ENCODE results near the gene XYLT1.
"Not testable (repeated sequence)": the region's sequence is repeated elsewhere in the genome, so short reads cannot be mapped to it uniquely, and the experiment has no call there.

XYLT1 gene

GRCh38 chr16:17470908-17471718 is at the start of gene XYLT1:
Gene XYLT1, minus strand, starts transcription at chr16:17470960. Its CDS starts 164 bp downstream, at chr16:17470796.
- DNase-seq (ENCODE audit: low read depth in 2 of 3, low spot score in 2 of 3): no peak

- DNase-seq (ENCODE audit: low read depth in 2 of 3, low spot score in 2 of 3): no peak
Observed at GRCh38 chr16:17520111-17520510, 49.4 kb upstream of the XYLT1 start.

- DNase-seq (ENCODE audit: low read depth in 2 of 3, low spot score in 2 of 3): no peak
Observed at GRCh38 chr16:17519101-17519955, 48.6 kb upstream of the XYLT1 start.

GRCh38 chr16:17518441-17518840 is 47.7 kb upstream of the XYLT1 start:
- no peak for DNase-seq (ENCODE audit: low read depth in 2 of 3, low spot score in 2 of 3)

- DNase-seq (ENCODE audit: low read depth in 2 of 3, low spot score in 2 of 3): no peak
Observed at GRCh38 chr16:17515421-17516210, 44.9 kb upstream of the XYLT1 start.

GRCh38 chr16:17512636-17513220 is 42.0 kb upstream of the XYLT1 start:
- no peak for DNase-seq (ENCODE audit: low read depth in 2 of 3, low spot score in 2 of 3)

- no peak for DNase-seq (ENCODE audit: low read depth in 2 of 3, low spot score in 2 of 3)
Observed at GRCh38 chr16:17511340-17511739, 40.6 kb upstream of the XYLT1 start.

- no peak for DNase-seq (ENCODE audit: low read depth in 2 of 3, low spot score in 2 of 3)
Observed at GRCh38 chr16:17510567-17510966, 39.8 kb upstream of the XYLT1 start.

- DNase-seq (ENCODE audit: low read depth in 2 of 3, low spot score in 2 of 3): no peak
Observed at GRCh38 chr16:17509194-17509593, 38.4 kb upstream of the XYLT1 start.

- DNase-seq (ENCODE audit: low read depth in 2 of 3, low spot score in 2 of 3): no peak
Observed at GRCh38 chr16:17508303-17508702, 37.5 kb upstream of the XYLT1 start.

- not testable (repeated sequence) for DNase-seq (ENCODE audit: low read depth in 2 of 3, low spot score in 2 of 3)
Observed at GRCh38 chr16:17507516-17507915, 36.8 kb upstream of the XYLT1 start.

- DNase-seq (ENCODE audit: low read depth in 2 of 3, low spot score in 2 of 3): not testable (repeated sequence)
Observed at GRCh38 chr16:17505828-17506227, 35.1 kb upstream of the XYLT1 start.

GRCh38 chr16:17504050-17504449 is 33.3 kb upstream of the XYLT1 start:
- DNase-seq (ENCODE audit: low read depth in 2 of 3, low spot score in 2 of 3): no peak

GRCh38 chr16:17503331-17503730 is 32.6 kb upstream of the XYLT1 start:
- no peak for DNase-seq (ENCODE audit: low read depth in 2 of 3, low spot score in 2 of 3)

- no peak for DNase-seq (ENCODE audit: low read depth in 2 of 3, low spot score in 2 of 3)
Observed at GRCh38 chr16:17501321-17501720, 30.6 kb upstream of the XYLT1 start.

- DNase-seq (ENCODE audit: low read depth in 2 of 3, low spot score in 2 of 3): no peak
Observed at GRCh38 chr16:17499223-17499902, 28.6 kb upstream of the XYLT1 start.

- DNase-seq (ENCODE audit: low read depth in 2 of 3, low spot score in 2 of 3): no peak
Observed at GRCh38 chr16:17497648-17498047, 26.9 kb upstream of the XYLT1 start.

GRCh38 chr16:17496891-17497290 is 26.1 kb upstream of the XYLT1 start:
- DNase-seq (ENCODE audit: low read depth in 2 of 3, low spot score in 2 of 3): no peak

GRCh38 chr16:17493012-17493411 is 22.3 kb upstream of the XYLT1 start:
- DNase-seq (ENCODE audit: low read depth in 2 of 3, low spot score in 2 of 3): no peak

GRCh38 chr16:17491140-17491662 is 20.4 kb upstream of the XYLT1 start:
- DNase-seq (ENCODE audit: low read depth in 2 of 3, low spot score in 2 of 3): no peak

Data from activated CD8-positive, alpha-beta memory T cell treated with anti-CD3 and anti-CD28 coated beads for 48 hours (primary cell).